ENCODE data around the gene PAK2. TPM values are rescaled to one million over a fixed set of nuclear protein-coding genes. Genes with fewer than 3 reads are reported as not detected.
A peak's percentile ranks its signal among the peaks of the same experiment; 100 is the strongest.

Gene PAK2
- 41.3 TPM for total RNA-seq

GRCh38 chr3:196739671-196740480 is at the start of gene PAK2:
PAK2 (plus strand) TSS chr3:196739857; CDS start chr3:196782647, 42,790 bp downstream.
- intact Hi-C loops (cut with DNase I), result no loop called here
- no peaks in the 10 kb centered on the region for H3K27me3 ChIP-seq
- no peaks in the 10 kb centered on the region for H3K36me3 ChIP-seq

GRCh38 chr3:196689941-196690660 is 49.6 kb upstream of the PAK2 start:
- peaks cover 2% of the 10 kb centered on the region for H3K4me1 ChIP-seq
- no peak overlapping the region for H3K4me3 ChIP-seq
- H3K9me3 ChIP-seq, result no peaks in the 10 kb centered on the region
- intact Hi-C loops (cut with DNase I), result no loop called here
- no peaks in the 10 kb centered on the region for H3K27me3 ChIP-seq
- no peak for TF ChIP-seq POLR2AphosphoS5 (IDR thresholded peaks at IDR 0.05; ENCODE audit: insufficient read depth in 1 of 2, low read depth in 1 of 2)
- no peak for TF ChIP-seq POLR2A (IDR thresholded peaks at IDR 0.05)
- no peak for TF ChIP-seq CTCF (IDR thresholded peaks at IDR 0.05)
- no peaks in the 10 kb centered on the region for H3K36me3 ChIP-seq
- DNase-seq (ENCODE audit: extremely low spot score in 2 of 2), result no peak
- no peak overlapping the region for H3K27ac ChIP-seq

More at GRCh38 chr3:196739671-196740480, at the start of gene PAK2:
- Histone ChIP-seq H3K4me3 (peak within 1 kb of the TSS; percentile 73 to 75), H3K27ac (peak within 1 kb of the TSS; percentile 95), H3K9me3 (no peaks in the 10 kb centered on the region), H3K4me1 (peaks cover 35% of the 10 kb centered on the region)
- TF ChIP-seq POLR2A (IDR thresholded peaks at IDR 0.05) (peak in 1 of 2 donors; percentile 44), POLR2AphosphoS5 (IDR thresholded peaks at IDR 0.05; ENCODE audit: insufficient read depth in 1 of 2, low read depth in 1 of 2) (peak; percentile 74 to 75), CTCF (IDR thresholded peaks at IDR 0.05) (no peak)
- DNase-seq (ENCODE audit: extremely low spot score in 2 of 2), result peak in 1 of 2 donors; percentile 93

- H3K27me3 ChIP-seq, result no peaks in the 10 kb centered on the region
- no peaks in the 10 kb centered on the region for H3K9me3 ChIP-seq
- no peaks in the 10 kb centered on the region for H3K36me3 ChIP-seq
- no peaks in the 10 kb centered on the region for H3K4me1 ChIP-seq
- DNase-seq (ENCODE audit: extremely low spot score in 2 of 2), result no peak
- H3K4me3 ChIP-seq, result no peak overlapping the region
- intact Hi-C loops (cut with DNase I), result no loop called here
- TF ChIP-seq POLR2AphosphoS5 (IDR thresholded peaks at IDR 0.05; ENCODE audit: insufficient read depth in 1 of 2, low read depth in 1 of 2) (no peak), POLR2A (IDR thresholded peaks at IDR 0.05) (no peak), CTCF (IDR thresholded peaks at IDR 0.05) (no peak)
- H3K27ac ChIP-seq, result no peak overlapping the region
Observed at GRCh38 chr3:196691386-196691785, 48.3 kb upstream of the PAK2 start.

GRCh38 chr3:196694202-196694638 is 45.4 kb upstream of the PAK2 start:
- H3K4me3 ChIP-seq, result no peak overlapping the region
- H3K27ac ChIP-seq, result no peak overlapping the region
- intact Hi-C loops (cut with DNase I), result no loop called here
- H3K4me1 ChIP-seq, result no peaks in the 10 kb centered on the region
- H3K27me3 ChIP-seq, result no peaks in the 10 kb centered on the region
- no peaks in the 10 kb centered on the region for H3K36me3 ChIP-seq
- no peak for DNase-seq (ENCODE audit: extremely low spot score in 2 of 2)
- no peaks in the 10 kb centered on the region for H3K9me3 ChIP-seq
- TF ChIP-seq CTCF (IDR thresholded peaks at IDR 0.05) (no peak), POLR2AphosphoS5 (IDR thresholded peaks at IDR 0.05; ENCODE audit: insufficient read depth in 1 of 2, low read depth in 1 of 2) (no peak), POLR2A (IDR thresholded peaks at IDR 0.05) (no peak)

Data from vagina (tissue), 2 donors.